OCI-M2 (cell line): ENCODE measurements around the gene PET117.
"Not testable (repeated sequence)": the region's sequence is repeated elsewhere in the genome, so short reads cannot be mapped to it uniquely, and the experiment has no call there.

Experiments
- DNase-seq: peaks from one replicate; lab custom pipeline; 2025; ENCODE audit not compliant: unreplicated experiment; lab: John Stamatoyannopoulos, UW

PET117 gene, protein sequence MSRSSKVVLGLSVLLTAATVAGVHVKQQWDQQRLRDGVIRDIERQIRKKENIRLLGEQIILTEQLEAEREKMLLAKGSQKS

DNA sequence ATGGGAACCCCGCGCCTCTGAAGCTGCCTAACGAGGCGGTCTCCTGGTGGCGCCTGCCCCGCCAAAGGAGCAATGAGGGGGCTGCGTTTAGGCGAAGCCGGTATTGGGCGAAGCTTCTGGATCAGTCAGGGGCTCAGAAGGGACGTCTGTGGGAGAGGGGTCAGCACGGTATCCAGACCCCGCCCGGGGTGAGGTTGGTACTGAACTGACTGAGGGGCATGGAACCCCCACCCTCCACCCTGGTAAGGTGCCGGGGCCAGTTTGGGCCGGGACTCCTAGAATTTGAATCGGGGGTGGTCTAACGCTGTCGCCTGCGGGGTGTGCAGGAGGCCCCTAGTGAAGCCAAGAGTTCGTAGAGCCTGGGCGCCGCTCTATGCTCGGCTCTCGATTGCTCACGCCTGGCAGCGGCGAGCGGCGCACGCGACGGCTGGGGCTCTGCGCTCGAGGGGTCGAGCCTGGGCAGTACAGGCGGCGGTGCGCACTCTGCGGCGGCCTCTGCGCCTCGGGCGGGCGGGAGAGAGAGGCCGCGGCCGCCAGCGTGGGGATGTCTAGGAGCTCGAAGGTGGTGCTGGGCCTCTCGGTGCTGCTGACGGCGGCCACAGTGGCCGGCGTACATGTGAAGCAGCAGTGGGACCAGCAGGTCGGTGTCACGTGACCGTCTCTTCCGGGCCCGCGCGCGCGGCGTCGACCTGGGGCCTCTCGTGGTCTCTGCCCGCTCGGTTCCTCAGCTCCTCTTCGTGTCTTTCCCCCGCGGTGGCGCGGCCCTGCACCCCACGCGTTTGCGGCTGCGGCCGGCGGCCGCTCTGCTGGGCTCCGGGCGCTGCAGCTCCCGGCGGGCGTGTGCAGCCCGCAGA, at the start of gene PET117, which contains the start of gene KAT14:
Gene PET117 (plus strand): TSS at position 452 of the 854 bp plus-strand sequence. CDS start 93 bp downstream, at position 545.
Gene KAT14 (plus strand): TSS at position 452 of the 854 bp plus-strand sequence. CDS start 4,798 bp downstream, outside the sequence.
- DNase-seq = peak; percentile 83

DNA sequence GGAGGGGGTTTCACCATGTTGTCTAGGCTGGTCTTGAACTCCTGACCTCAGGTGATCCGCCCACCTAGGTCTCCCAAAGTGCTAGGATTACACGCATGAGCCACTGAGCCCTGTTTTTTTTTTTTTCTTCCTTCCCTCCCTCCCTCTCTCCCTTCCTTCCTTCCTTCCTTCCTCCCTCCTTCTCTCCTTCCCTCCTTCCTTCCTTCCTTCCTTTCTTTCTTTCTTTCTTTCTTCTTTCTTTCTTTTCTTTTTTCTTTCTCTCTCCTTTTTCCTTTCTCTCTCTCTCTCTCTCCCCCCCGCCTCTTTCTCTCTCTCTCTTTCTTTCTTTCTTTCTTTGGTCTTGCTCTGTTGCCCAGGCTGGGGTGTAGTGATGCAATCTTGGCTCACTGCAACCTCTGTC, 49.4 kb upstream of the PET117 start:
- DNase-seq = not testable (repeated sequence)

GRCh38 chr20:18088841-18089240, 48.8 kb upstream of the PET117 start:
- not testable (repeated sequence) for DNase-seq

GRCh38 chr20:18090044-18090443, 47.6 kb upstream of the PET117 start:
- DNase-seq = no peak

GRCh38 chr20:18090477-18090876, 47.2 kb upstream of the PET117 start:
- no peak for DNase-seq

DNA sequence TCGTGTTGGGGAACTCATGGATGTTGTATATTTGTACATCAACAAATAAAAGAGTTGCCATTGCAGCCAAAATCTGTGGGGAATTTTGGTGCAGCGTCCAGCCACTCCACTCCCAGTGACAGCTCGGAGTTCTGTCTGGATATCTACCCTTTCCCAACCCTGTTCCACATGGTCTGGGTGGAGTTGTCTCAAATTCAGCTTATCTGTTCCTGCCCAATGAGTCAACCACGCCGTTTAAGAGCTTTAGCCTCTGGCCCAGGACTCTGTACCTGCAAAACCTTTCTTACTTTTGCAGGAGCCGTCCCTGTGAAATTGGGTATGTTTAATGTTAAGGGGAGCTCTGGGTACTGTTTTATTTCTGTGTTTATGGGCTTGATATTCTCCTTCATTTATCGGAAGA, 46.0 kb upstream of the PET117 start:
- no peak for DNase-seq

DNA sequence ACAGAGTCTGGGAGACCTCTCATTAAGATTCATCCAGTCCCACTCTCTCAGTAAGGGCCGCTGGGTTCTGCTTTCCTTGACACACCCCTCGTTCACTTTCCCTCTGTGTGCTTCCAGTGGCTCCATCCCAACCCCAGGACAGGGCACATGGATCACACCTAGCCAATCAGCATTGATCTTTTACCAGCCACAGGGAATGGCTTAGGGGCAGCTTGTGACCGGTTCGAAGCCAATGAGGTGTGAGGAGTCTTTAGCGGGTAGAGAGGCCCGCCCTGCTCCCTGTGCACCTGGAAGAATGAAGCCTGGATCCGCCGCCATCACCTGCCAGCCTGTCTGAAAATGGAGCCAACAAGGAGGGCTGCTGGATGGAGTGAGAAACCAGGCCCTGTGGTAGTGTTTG, 44.8 kb upstream of the PET117 start:
- DNase-seq = no peak

DNA sequence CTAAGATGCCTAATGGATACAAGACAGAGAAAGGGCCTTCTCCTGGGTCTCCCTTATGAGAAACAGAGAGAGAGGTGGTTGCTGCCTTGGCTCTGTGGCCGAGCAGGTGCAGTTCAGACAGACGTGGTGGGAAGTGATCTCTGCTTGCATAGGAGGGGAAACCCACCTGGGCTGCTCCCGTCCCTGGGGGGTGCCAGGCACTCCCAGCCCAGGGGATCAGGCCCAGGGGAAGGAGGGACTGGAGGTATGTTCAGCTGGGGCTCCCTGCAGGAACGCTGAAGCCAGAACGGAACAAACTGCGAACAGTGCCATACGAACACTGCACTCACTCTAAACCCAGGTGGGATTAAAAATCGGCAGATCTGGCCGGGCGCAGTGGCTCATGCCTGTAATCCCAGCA, 44.3 kb upstream of the PET117 start:
- DNase-seq = no peak

- DNase-seq = no peak
Observed at GRCh38 chr20:18094191-18094590, 43.5 kb upstream of the PET117 start.

GRCh38 chr20:18100569-18100968, 37.1 kb upstream of the PET117 start:
- not testable (repeated sequence) for DNase-seq

- DNase-seq = no peak
Observed at GRCh38 chr20:18101125-18101810, 36.4 kb upstream of the PET117 start.

- DNase-seq = no peak
Observed at GRCh38 chr20:18103497-18103896, 34.2 kb upstream of the PET117 start.

- no peak for DNase-seq
Observed at GRCh38 chr20:18108326-18108725, 29.3 kb upstream of the PET117 start.

GRCh38 chr20:18128574-18128973, 9.1 kb upstream of the PET117 start:
- not testable (repeated sequence) for DNase-seq

GRCh38 chr20:18132663-18133062, 5.0 kb upstream of the PET117 start:
- DNase-seq = no peak

GRCh38 chr20:18133962-18134361, 3.7 kb upstream of the PET117 start:
- no peak for DNase-seq

GRCh38 chr20:18138266-18138582, 561 bp downstream of the PET117 start:
- no peak for DNase-seq

DNA sequence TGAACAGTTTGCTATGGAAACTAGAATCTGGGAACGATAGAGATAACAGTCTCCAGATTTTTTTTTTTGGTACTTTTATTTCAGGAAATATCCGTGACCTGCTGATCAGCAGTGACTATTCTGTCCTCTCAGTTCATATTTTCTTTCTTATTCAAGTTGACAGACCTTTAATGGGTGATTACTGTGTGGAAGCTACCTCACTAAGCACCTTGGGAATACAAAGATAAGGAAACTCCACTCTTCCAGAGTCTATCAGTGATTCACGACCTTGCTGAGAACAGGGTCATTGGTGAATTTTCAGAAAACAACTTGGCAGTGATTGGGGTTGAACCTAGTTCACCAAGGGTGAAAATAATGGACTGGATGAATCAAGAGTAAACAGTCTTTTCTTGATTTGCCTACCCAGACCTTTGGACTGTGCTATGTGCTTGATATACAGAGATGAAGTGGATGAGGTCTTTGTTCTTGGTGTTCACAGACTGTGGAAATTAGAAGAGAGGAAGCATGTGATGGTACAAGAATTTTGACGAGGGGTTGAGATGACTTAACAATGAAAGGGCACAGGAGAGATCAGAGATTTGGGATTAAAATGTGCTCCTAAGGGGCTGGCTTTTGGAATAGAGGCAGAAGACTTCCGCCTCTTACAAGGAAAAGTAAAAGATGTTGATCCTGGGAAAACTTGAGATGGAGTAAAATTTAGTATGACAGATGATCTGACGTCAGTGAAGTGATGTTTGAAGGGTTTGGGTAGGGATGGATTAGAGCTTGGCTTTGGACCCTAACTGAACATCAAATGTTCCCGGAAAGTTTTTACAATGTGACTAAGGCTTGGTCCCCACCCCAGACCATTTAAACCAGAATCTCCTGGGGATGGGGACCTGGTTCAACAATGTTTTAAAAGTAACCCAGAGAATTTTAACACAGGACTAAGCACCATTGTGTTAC, 1.2 kb downstream of the PET117 start:
- DNase-seq = no peak

DNA sequence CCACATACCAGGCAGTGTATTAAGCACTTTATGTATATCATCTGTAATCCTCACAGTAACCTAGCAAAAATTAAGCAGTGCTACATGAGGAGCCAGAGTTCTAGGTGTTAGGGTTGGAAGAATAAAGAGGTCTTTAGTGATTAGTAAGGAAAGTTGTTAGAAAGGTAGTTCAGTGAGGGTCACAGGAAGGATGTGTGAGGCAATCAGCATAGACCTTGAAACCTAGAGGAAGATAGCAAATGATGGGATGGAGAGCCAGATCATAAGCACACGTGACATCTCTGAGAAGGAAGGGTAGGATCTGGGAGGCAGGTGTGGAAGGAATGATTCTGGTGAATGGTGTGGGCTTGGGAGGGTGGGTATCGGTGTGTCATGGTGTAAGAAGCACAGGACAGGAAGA, 2.2 kb downstream of the PET117 start:
- DNase-seq = no peak

DNA sequence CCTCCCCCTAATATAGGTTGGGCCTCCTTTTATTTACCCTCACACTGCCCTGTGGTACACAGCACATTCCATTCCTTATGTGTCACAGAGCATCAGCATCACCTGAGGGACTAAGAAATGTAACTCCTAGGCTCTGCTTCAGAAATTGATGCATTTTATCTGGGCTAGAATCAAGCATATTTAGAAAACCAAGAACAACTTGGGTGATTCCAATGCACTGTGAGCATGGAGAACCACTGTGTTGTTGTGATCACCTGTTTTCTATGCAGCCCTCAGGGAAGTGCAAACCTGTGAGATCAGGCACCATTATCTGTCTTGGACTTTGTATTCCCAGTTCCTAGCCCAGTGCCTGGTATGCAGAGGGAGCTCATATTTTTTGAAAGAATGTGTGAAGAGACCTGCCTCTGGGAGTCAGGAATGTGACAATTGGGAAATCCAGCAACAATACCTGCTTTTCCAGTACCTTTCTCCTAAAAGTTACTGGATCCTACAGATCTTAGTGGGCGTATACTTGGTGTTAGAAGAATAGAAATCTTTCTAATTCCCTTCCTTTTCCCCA, 7.0 kb downstream of the PET117 start:
- no peak for DNase-seq

- no peak for DNase-seq
Observed at GRCh38 chr20:18154342-18154741, 16.7 kb downstream of the PET117 start.
